Measurements from ENCODE around the gene SPEN.
"Not testable (repeated sequence)": the region's sequence is repeated elsewhere in the genome, so short reads cannot be mapped to it uniquely, and the experiment has no call there.

SPEN gene

GRCh38 chr1:15975358-15975804, 127.9 kb downstream of the SPEN start:
- under 1% methylated on average over 38 of the region's 47 CpGs for WGBS (ENCODE audit: insufficient coverage)
- peak overlapping the region; percentile 74 to 90 (median 83) for H3K4me3 ChIP-seq (ENCODE audit: control insufficient read depth in 1 of 7, extremely low read depth in 1 of 7, insufficient read depth in 4 of 7, low read depth in 2 of 7, low read length in 6 of 7)
- peak; percentile 49 to 64 (median 56) for DNase-seq
- CTCF ChIA-PET: interaction anchor here (0.6 to 2.2 kb wide), 8 partner anchors 12 to 181 kb away, joined by 3 to 7 read pairs (median 3); no protein-coding TSS in a partner anchor
- POLR2A ChIA-PET: interaction anchor here (1.4 to 1.6 kb wide), 2 partner anchors 24 to 30 kb away, joined by 3 read pairs; no protein-coding TSS in a partner anchor
- peak overlapping the region; percentile 68 to 81 for H3K27ac ChIP-seq (ENCODE audit: insufficient read depth in 1 of 2, low read depth in 1 of 2, low read length in 2 of 2, poor library complexity in 1 of 2, severe bottlenecking in 2 of 2)
- peaks cover 6 to 15% (median 10%) of the 10 kb centered on the region in 4 experiments for H3K4me1 ChIP-seq (ENCODE audit: control extremely low read depth in 1 of 4, control insufficient read depth in 4 of 4, insufficient read depth in 4 of 4, low read length in 3 of 4)
- peaks cover 0 to 2% (median 0%) of the 10 kb centered on the region in 5 experiments for H3K9me3 ChIP-seq (ENCODE audit: control extremely low read depth in 1 of 5, control insufficient read depth in 4 of 5, insufficient read depth in 2 of 5, low read depth in 1 of 5, low read length in 4 of 5)
- H3K27me3 ChIP-seq (replicated peaks in 2 of 5; ENCODE audit: control insufficient read depth in 4 of 5, insufficient read depth in 5 of 5, low read length in 4 of 5): no peaks in the 10 kb centered on the region
- peaks cover 13 to 24% (median 18%) of the 10 kb centered on the region in 4 experiments for H3K36me3 ChIP-seq (ENCODE audit: control insufficient read depth in 4 of 4, insufficient read depth in 4 of 4, low read length in 3 of 4)

DNA sequence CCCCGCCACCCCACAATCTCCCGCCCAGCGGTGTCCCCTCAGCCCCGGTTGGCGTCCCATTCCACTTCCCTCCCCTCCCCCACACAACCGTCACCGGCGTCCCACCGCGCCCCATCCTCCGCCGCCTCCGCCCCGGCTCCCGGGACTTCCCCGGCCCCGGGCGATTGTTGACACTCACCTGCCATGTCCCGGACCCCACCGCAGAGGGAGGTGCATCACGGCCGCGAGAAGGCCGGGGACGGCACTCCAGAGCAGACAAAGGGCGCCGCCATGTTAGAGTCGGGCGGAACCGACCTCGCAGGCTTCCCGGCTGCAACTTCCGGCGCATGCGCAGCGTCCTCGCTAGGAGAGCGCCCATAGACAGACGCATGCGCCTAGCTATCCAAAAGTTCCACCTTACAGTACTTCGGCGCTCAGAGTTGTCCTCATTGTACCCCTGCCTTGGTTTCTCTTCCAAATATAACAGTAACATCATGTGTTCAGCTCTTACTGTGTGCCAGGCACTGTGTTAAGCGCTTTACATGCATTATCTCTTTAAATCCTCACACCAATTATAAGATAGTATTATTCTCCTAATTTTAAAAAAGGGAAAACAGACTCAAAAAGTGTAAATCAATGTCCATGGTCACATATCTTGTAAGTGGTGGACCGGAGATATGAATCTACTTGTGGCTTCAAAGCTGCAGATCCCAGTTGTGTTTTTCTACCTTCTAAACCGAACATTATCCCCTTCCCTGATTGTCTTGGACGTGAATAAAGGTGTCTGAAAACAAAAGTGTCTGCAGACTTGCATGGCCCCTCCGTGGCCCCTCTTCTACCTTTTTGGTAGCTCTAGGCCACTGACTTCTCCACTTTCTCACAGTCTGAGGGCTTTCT, 128.5 kb downstream of the SPEN start, which contains the start of gene ZBTB17:
Gene ZBTB17, minus strand, starts transcription at position 297 of the 876 bp plus-strand sequence. CDS start 27,606 bp downstream, outside the sequence.
- H3K36me3 ChIP-seq (ENCODE audit: control insufficient read depth in 4 of 4, insufficient read depth in 4 of 4, low read length in 3 of 4): peaks cover 11 to 23% (median 17%) of the 10 kb centered on the region in 4 experiments
- ChIA-PET POLR2A (interaction anchor here (0.8 to 1.6 kb wide), 3 partner anchors 25 to 31 kb away, joined by 3 read pairs; no protein-coding TSS in a partner anchor), CTCF (interaction anchor here (1.0 to 2.2 kb wide), 9 partner anchors 10 to 182 kb away, joined by 3 to 7 read pairs (median 3); no protein-coding TSS in a partner anchor)
- H3K9me3 ChIP-seq (ENCODE audit: control extremely low read depth in 1 of 5, control insufficient read depth in 4 of 5, insufficient read depth in 2 of 5, low read depth in 1 of 5, low read length in 4 of 5): peaks cover 0 to 2% (median 0%) of the 10 kb centered on the region in 5 experiments
- peak; percentile 93 to 96 (median 94) for DNase-seq
- H3K4me3 ChIP-seq (ENCODE audit: control insufficient read depth in 1 of 7, extremely low read depth in 1 of 7, insufficient read depth in 4 of 7, low read depth in 2 of 7, low read length in 6 of 7): peak within 1 kb of the TSS; percentile 74 to 90 (median 83)
- H3K27me3 ChIP-seq (replicated peaks in 2 of 5; ENCODE audit: control insufficient read depth in 4 of 5, insufficient read depth in 5 of 5, low read length in 4 of 5): no peaks in the 10 kb centered on the region
- whole genome bisulfite sequencing (ENCODE audit: insufficient coverage): 8% methylated on average over 40 of the region's 47 CpGs
- peaks cover 6 to 15% (median 10%) of the 10 kb centered on the region in 4 experiments for H3K4me1 ChIP-seq (ENCODE audit: control extremely low read depth in 1 of 4, control insufficient read depth in 4 of 4, insufficient read depth in 4 of 4, low read length in 3 of 4)
- H3K27ac ChIP-seq (ENCODE audit: insufficient read depth in 1 of 2, low read depth in 1 of 2, low read length in 2 of 2, poor library complexity in 1 of 2, severe bottlenecking in 2 of 2): peak within 1 kb of the TSS; percentile 68 to 81

GRCh38 chr1:15977947-15978346, 130.4 kb downstream of the SPEN start:
- H3K27ac ChIP-seq (ENCODE audit: insufficient read depth in 1 of 2, low read depth in 1 of 2, low read length in 2 of 2, poor library complexity in 1 of 2, severe bottlenecking in 2 of 2); H3K36me3 ChIP-seq (ENCODE audit: control insufficient read depth in 4 of 4, insufficient read depth in 4 of 4, low read length in 3 of 4); CTCF ChIA-PET; H3K27me3 ChIP-seq (replicated peaks in 2 of 5; ENCODE audit: control insufficient read depth in 4 of 5, insufficient read depth in 5 of 5, low read length in 4 of 5); DNase-seq; POLR2A ChIA-PET; H3K9me3 ChIP-seq (ENCODE audit: control extremely low read depth in 1 of 5, control insufficient read depth in 4 of 5, insufficient read depth in 2 of 5, low read depth in 1 of 5, low read length in 4 of 5); H3K4me3 ChIP-seq (ENCODE audit: control insufficient read depth in 1 of 7, extremely low read depth in 1 of 7, insufficient read depth in 4 of 7, low read depth in 2 of 7, low read length in 6 of 7): not testable (repeated sequence)
- no CpG with 5 or more reads among the region's 4 CpGs for WGBS (ENCODE audit: insufficient coverage)
- peaks cover 6 to 15% (median 10%) of the 10 kb centered on the region in 4 experiments for H3K4me1 ChIP-seq (ENCODE audit: control extremely low read depth in 1 of 4, control insufficient read depth in 4 of 4, insufficient read depth in 4 of 4, low read length in 3 of 4)

DNA sequence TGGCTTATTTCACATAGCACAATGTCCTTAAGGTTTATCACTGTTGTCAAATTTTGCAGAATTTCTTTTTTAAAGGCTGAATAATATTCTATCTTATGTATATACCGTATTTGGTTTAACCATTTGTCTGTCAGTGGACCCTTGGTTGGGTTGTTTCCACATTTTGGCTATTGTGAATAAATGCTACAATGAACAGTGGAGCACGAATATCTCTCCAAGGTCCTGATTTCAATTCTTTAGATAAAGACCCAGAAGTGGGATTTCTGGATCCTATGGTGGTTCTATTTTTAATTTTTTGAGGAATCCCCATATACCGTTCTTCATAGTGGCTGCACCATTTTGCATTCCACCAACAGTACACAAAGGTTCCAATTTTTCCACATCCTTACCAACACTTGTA, 134.2 kb downstream of the SPEN start:
- Histone ChIP-seq H3K27ac (ENCODE audit: insufficient read depth in 1 of 2, low read depth in 1 of 2, low read length in 2 of 2, poor library complexity in 1 of 2, severe bottlenecking in 2 of 2) (no peak overlapping the region), H3K36me3 (ENCODE audit: control insufficient read depth in 4 of 4, insufficient read depth in 4 of 4, low read length in 3 of 4) (no peaks in the 10 kb centered on the region), H3K9me3 (ENCODE audit: control extremely low read depth in 1 of 5, control insufficient read depth in 4 of 5, insufficient read depth in 2 of 5, low read depth in 1 of 5, low read length in 4 of 5) (peaks cover 0 to 6% (median 0%) of the 10 kb centered on the region in 5 experiments), H3K4me3 (ENCODE audit: control insufficient read depth in 1 of 7, extremely low read depth in 1 of 7, insufficient read depth in 4 of 7, low read depth in 2 of 7, low read length in 6 of 7) (no peak overlapping the region), H3K4me1 (ENCODE audit: control extremely low read depth in 1 of 4, control insufficient read depth in 4 of 4, insufficient read depth in 4 of 4, low read length in 3 of 4) (no peaks in the 10 kb centered on the region), H3K27me3 (replicated peaks in 2 of 5; ENCODE audit: control insufficient read depth in 4 of 5, insufficient read depth in 5 of 5, low read length in 4 of 5) (no peaks in the 10 kb centered on the region)
- CTCF ChIA-PET: no interaction called here
- POLR2A ChIA-PET: no interaction called here
- no peak for DNase-seq
- 100% methylated on average over 1 of the region's 3 CpGs for WGBS (ENCODE audit: insufficient coverage)

DNA sequence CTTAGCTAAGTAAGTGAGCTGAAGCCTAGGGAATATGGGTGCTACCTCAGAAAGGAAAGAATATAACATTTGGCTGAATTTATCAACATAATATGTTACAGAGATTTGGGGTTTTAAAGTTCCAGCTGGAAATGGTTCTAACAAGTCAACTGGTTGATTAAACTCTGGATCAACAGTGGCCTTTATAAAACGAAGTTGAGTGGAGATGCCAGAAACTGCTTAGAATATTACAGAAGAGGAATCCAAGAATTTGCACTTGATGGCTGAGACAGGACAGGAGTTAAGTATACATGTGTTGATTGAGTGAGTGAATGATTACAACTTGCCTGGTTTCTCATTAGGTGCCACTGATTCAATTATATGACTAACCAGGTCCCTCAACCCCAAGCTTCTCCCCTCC, 135.8 kb downstream of the SPEN start:
- POLR2A ChIA-PET: interaction anchor here (0.7 kb wide), 1 partner anchor 106 kb away, joined by 3 read pairs; no protein-coding TSS in a partner anchor
- Histone ChIP-seq H3K36me3 (ENCODE audit: control insufficient read depth in 4 of 4, insufficient read depth in 4 of 4, low read length in 3 of 4) (no peaks in the 10 kb centered on the region), H3K27me3 (replicated peaks in 2 of 5; ENCODE audit: control insufficient read depth in 4 of 5, insufficient read depth in 5 of 5, low read length in 4 of 5) (no peaks in the 10 kb centered on the region), H3K9me3 (ENCODE audit: control extremely low read depth in 1 of 5, control insufficient read depth in 4 of 5, insufficient read depth in 2 of 5, low read depth in 1 of 5, low read length in 4 of 5) (peaks cover 0 to 6% (median 0%) of the 10 kb centered on the region in 5 experiments), H3K4me1 (ENCODE audit: control extremely low read depth in 1 of 4, control insufficient read depth in 4 of 4, insufficient read depth in 4 of 4, low read length in 3 of 4) (no peaks in the 10 kb centered on the region), H3K4me3 (ENCODE audit: control insufficient read depth in 1 of 7, extremely low read depth in 1 of 7, insufficient read depth in 4 of 7, low read depth in 2 of 7, low read length in 6 of 7) (no peak overlapping the region), H3K27ac (ENCODE audit: insufficient read depth in 1 of 2, low read depth in 1 of 2, low read length in 2 of 2, poor library complexity in 1 of 2, severe bottlenecking in 2 of 2) (no peak overlapping the region)
- DNase-seq: no peak
- CTCF ChIA-PET: interaction anchor here (0.8 to 2.0 kb wide), 2 partner anchors 11 to 97 kb away, joined by 3 to 6 read pairs; no protein-coding TSS in a partner anchor
- WGBS (ENCODE audit: insufficient coverage): 71% methylated on average over 1 of the region's 1 CpG

DNA sequence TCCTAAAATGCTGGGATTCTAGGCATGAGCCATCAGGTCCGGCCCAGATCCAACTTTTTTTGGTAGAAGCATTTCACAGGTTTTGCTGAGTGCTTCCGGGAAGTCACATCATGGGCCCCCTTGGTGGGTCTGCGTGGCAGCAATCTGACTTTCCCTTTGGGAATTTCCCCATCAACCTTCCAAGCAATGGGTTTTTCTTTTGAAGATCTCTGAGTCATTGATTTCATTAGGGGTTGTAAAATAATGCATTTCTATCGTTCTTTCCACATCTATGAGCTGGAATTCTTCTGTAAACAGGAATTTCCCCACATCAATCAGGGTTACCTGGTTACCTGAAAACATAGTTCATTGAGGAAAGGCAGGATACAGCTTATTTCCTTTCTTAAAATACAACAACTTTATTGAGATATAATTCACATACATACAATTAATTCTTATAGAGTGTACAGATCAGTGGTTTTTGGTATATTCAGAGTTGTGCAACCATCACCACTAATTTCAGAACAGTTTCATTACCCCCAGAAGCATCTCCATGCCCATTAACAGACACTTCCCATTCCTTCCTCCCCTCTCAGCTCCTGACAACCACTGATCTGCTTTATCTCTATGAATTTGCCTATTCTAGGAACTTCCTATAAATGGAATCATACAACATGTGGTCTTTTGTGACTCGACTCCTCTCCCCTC, 138.2 kb downstream of the SPEN start:
- CTCF ChIA-PET: interaction anchor here (1.1 kb wide), 1 partner anchor 9 kb away, joined by 3 read pairs; no protein-coding TSS in a partner anchor
- H3K36me3 ChIP-seq (ENCODE audit: control insufficient read depth in 4 of 4, insufficient read depth in 4 of 4, low read length in 3 of 4): no peaks in the 10 kb centered on the region
- no peaks in the 10 kb centered on the region for H3K4me1 ChIP-seq (ENCODE audit: control extremely low read depth in 1 of 4, control insufficient read depth in 4 of 4, insufficient read depth in 4 of 4, low read length in 3 of 4)
- no peak overlapping the region for H3K27ac ChIP-seq (ENCODE audit: insufficient read depth in 1 of 2, low read depth in 1 of 2, low read length in 2 of 2, poor library complexity in 1 of 2, severe bottlenecking in 2 of 2)
- peaks cover 0 to 6% (median 0%) of the 10 kb centered on the region in 5 experiments for H3K9me3 ChIP-seq (ENCODE audit: control extremely low read depth in 1 of 5, control insufficient read depth in 4 of 5, insufficient read depth in 2 of 5, low read depth in 1 of 5, low read length in 4 of 5)
- WGBS (ENCODE audit: insufficient coverage): 90% methylated on average over 4 of the region's 5 CpGs
- no peak overlapping the region for H3K4me3 ChIP-seq (ENCODE audit: control insufficient read depth in 1 of 7, extremely low read depth in 1 of 7, insufficient read depth in 4 of 7, low read depth in 2 of 7, low read length in 6 of 7)
- DNase-seq: no peak
- POLR2A ChIA-PET: no interaction called here
- H3K27me3 ChIP-seq (replicated peaks in 2 of 5; ENCODE audit: control insufficient read depth in 4 of 5, insufficient read depth in 5 of 5, low read length in 4 of 5): peaks cover 0 to under 1% (median 0%) of the 10 kb centered on the region in 5 experiments
